ENCODE data around the gene MTMR12. TPM values are rescaled to one million over a fixed set of nuclear protein-coding genes. Genes with fewer than 3 reads are reported as not detected.

The MTMR12 gene
- total RNA-seq, 2 experiments from 2014 or later: 33.6 to 71.9 TPM

DNA sequence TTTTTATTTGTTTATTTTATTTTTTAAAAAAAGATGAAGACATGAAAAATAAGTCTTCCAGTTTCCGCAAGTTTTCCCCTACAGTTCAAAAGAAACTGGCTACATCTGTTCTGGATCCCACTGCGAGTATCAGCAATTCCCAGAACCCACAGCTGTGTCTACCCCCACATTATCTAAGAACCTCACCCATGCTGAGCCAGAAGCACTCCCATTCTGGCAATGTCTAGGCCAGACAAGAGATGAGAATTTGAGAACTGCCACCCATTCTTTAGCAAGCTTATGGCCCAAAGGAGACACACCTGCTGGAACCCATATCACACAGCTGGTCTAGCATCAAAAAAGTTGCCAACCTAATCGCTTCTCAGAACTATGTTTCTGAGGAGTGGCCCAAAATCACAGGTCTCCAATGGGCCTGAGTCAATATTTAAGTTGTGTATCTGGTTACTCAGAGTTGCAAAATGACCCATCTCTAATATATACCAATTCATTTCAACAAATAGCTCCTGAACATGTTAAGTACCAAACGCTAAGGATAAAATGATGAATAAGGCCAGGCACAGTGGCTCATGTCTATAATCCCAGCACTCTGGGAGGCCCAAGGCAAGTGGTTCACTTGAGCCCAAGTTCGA is 27.1 kb downstream of the MTMR12 start:
- Histone ChIP-seq H3K79me2 (ENCODE audit: insufficient read depth, low read depth, low read length) (peaks cover 65% of the 10 kb centered on the region), H4K20me1 (ENCODE audit: insufficient read depth, low read length) (no peaks in the 10 kb centered on the region)
- POLR2A ChIA-PET: interaction anchor here (0.6 to 1.7 kb wide), 5 partner anchors 8 to 42 kb away, joined by 3 to 7 read pairs (median 3); no protein-coding TSS in a partner anchor

DNA sequence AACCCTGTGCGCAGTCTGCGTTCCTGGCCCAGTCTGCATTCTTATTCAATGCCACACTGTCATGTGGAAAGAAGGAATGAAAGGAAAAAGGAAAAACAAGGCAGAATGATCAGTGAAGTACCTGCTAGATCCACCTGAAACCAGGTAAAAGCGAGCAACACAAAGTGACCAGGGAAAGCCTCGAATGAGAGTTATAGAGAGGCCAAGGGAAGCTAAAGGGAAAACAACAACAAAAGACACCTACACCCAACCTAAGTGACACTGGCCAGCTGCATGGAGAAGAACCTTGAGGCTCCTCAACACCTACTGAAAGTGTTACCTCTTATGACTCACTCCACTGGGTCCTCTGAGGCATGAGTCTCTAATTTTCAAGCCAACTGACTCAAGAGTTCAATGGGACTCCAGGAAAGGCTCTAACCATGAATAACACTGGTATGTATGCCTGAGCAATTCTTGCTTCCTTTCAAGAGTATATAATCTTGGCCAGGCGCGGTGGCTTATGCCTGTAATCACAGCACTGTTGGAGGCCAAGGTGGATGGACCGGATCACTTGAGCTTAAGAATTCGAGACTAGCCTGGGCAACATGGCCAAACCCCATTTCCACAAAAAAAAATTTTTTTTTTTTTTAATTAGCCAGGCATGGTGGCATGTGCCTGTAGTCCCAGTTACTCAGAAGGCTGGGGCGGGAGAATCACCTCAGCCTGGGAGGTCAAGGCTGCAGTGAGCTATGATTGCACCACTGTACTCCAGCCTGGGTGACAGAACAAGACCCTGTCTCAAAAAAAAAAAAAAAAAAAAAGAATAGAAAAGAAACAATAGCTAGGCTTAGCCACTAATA is 29.0 kb downstream of the MTMR12 start:
- POLR2A ChIA-PET: interaction anchor here (0.6 to 1.5 kb wide), 5 partner anchors 10 to 172 kb away, joined by 3 to 5 read pairs (median 3); no protein-coding TSS in a partner anchor
- no peak for DNase-seq (ENCODE audit: low spot score)
- H3K4me1 ChIP-seq (ENCODE audit: insufficient read depth, low read length, poor library complexity, severe bottlenecking): peaks cover 16% of the 10 kb centered on the region
- H3K79me2 ChIP-seq (ENCODE audit: insufficient read depth, low read depth, low read length): peaks cover 71% of the 10 kb centered on the region
- H3K4me2 ChIP-seq (ENCODE audit: low read length): no peak overlapping the region
- intact Hi-C loops (cut with micrococcal nuclease; ENCODE audit: unreplicated experiment): no loop called here
- CTCF ChIA-PET (ENCODE audit: unreplicated experiment): interaction anchor here (0.5 kb wide), 1 partner anchor 10 kb away, joined by 4 read pairs; no protein-coding TSS in a partner anchor
- TF ChIP-seq, protein P1, sequence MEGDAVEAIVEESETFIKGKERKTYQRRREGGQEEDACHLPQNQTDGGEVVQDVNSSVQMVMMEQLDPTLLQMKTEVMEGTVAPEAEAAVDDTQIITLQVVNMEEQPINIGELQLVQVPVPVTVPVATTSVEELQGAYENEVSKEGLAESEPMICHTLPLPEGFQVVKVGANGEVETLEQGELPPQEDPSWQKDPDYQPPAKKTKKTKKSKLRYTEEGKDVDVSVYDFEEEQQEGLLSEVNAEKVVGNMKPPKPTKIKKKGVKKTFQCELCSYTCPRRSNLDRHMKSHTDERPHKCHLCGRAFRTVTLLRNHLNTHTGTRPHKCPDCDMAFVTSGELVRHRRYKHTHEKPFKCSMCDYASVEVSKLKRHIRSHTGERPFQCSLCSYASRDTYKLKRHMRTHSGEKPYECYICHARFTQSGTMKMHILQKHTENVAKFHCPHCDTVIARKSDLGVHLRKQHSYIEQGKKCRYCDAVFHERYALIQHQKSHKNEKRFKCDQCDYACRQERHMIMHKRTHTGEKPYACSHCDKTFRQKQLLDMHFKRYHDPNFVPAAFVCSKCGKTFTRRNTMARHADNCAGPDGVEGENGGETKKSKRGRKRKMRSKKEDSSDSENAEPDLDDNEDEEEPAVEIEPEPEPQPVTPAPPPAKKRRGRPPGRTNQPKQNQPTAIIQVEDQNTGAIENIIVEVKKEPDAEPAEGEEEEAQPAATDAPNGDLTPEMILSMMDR (conservative IDR thresholded peaks at IDR 0.05; ENCODE audit: low read length): no peak
- TF ChIP-seq EZH2phosphoT487 (IDR thresholded peaks at IDR 0.05; ENCODE audit: borderline replicate concordance, low read depth, low read length): no peak
- no peak overlapping the region for H3K27ac ChIP-seq (ENCODE audit: low read depth, low read length, poor library complexity, severe bottlenecking)
- no peaks in the 10 kb centered on the region for H4K20me1 ChIP-seq (ENCODE audit: insufficient read depth, low read length)
- no peak overlapping the region for H2AFZ ChIP-seq (ENCODE audit: low read length)
- no peaks in the 10 kb centered on the region for H3K9me2 ChIP-seq (ENCODE audit: insufficient read depth, low read length)
- no peaks in the 10 kb centered on the region for H3K9me3 ChIP-seq (ENCODE audit: low read length)
- no peak overlapping the region for H3K4me3 ChIP-seq (ENCODE audit: low read depth, low read length, poor library complexity, severe bottlenecking)
- no TSS peak for BruUV-seq (replicated peaks)
- peaks cover 76% of the 10 kb centered on the region for H3K36me3 ChIP-seq (ENCODE audit: insufficient read depth, low read length)

More for the DNA sequence above, 27.1 kb downstream of the MTMR12 start:
- Histone ChIP-seq H3K4me3 (ENCODE audit: low read depth, low read length, poor library complexity, severe bottlenecking) (no peak overlapping the region), H3K27ac (ENCODE audit: low read depth, low read length, poor library complexity, severe bottlenecking) (no peak overlapping the region), H3K36me3 (ENCODE audit: insufficient read depth, low read length) (peaks cover 77% of the 10 kb centered on the region), H2AFZ (ENCODE audit: low read length) (no peak overlapping the region), H3K9me3 (ENCODE audit: low read length) (no peaks in the 10 kb centered on the region), H3K4me1 (ENCODE audit: insufficient read depth, low read length, poor library complexity, severe bottlenecking) (peaks cover 7% of the 10 kb centered on the region), H3K4me2 (ENCODE audit: low read length) (no peak overlapping the region), H3K9me2 (ENCODE audit: insufficient read depth, low read length) (no peaks in the 10 kb centered on the region)
- BruUV-seq (replicated peaks): no TSS peak
- CTCF ChIA-PET (ENCODE audit: unreplicated experiment): no interaction called here
- intact Hi-C loops (cut with micrococcal nuclease; ENCODE audit: unreplicated experiment): no loop called here
- no peak for TF ChIP-seq EZH2phosphoT487 (IDR thresholded peaks at IDR 0.05; ENCODE audit: borderline replicate concordance, low read depth, low read length)
- TF ChIP-seq, protein P1 (conservative IDR thresholded peaks at IDR 0.05; ENCODE audit: low read length): no peak
- DNase-seq (ENCODE audit: low spot score): no peak
